DOHH2 (cell line): ENCODE results near the gene GPR62.

Experiments used
- H3F3A ChIP-seq: fragments of 200-600 bp; sonication (generic), shearing (Covaris generic); 2 replicates; pipeline ENCODE4 v1.6.0; 2016; ENCODE audit warnings: antibody characterized with exemption, mild to moderate bottlenecking; ENCODE audit not compliant: control insufficient read depth, insufficient read depth
- H3K27ac ChIP-seq: fragments of 200-600 bp; sonication (generic); 2 replicates; pipeline ENCODE4 v1.5.1; 2014; ENCODE audit warnings: low read depth, mild to moderate bottlenecking, low read length, moderate library complexity
- H3K27me3 ChIP-seq: fragments of 200-600 bp; sonication (generic); 2 replicates; pipeline ENCODE4 v1.6.1; 2014; ENCODE audit warnings: mild to moderate bottlenecking, low read length, mixed read lengths; ENCODE audit not compliant: control insufficient read depth
- H3K36me3 ChIP-seq: fragments of 200-600 bp; sonication (generic); 2 replicates; pipeline ENCODE4 v1.6.1; 2014; ENCODE audit warnings: mild to moderate bottlenecking, low read length, moderate library complexity, mixed read lengths; ENCODE audit not compliant: control insufficient read depth
- H3K4me1 ChIP-seq: fragments of 200-600 bp; sonication (generic); 2 replicates; pipeline ENCODE4 v1.6.1; 2014; ENCODE audit warnings: mild to moderate bottlenecking, low read length, mixed read lengths; ENCODE audit not compliant: control insufficient read depth
- H3K4me2 ChIP-seq: fragments of 200-600 bp; sonication (generic); 2 replicates; pipeline ENCODE4 v1.6.0; 2014; ENCODE audit warnings: mild to moderate bottlenecking, low read length, moderate library complexity
- H3K4me3 ChIP-seq: fragments of 200-600 bp; sonication (generic); 2 replicates; pipeline ENCODE4 v1.5.1; 2014; ENCODE audit warnings: mild to moderate bottlenecking, low read length, mixed read lengths
- H3K79me2 ChIP-seq: fragments of 200-600 bp; sonication (generic); 2 replicates; pipeline ENCODE4 v1.6.1; 2014; ENCODE audit warnings: mild to moderate bottlenecking, low read length, mixed read lengths; ENCODE audit not compliant: control insufficient read depth
- H3K9me2 ChIP-seq: fragments of 200-600 bp; sonication (generic); replicated peaks from 2 replicates; pipeline ENCODE4 v1.6.1; 2014; ENCODE audit warnings: mild to moderate bottlenecking, low read length, mixed read lengths; ENCODE audit not compliant: control insufficient read depth
- H3K9me3 ChIP-seq: fragments of 200-600 bp; sonication (generic); 2 replicates; pipeline ENCODE4 v1.6.1; 2014; ENCODE audit warnings: antibody characterized with exemption, low read length, mixed read lengths; ENCODE audit not compliant: control insufficient read depth, insufficient read depth
- H4K20me1 ChIP-seq: fragments of 200-600 bp; sonication (generic); 2 replicates; pipeline ENCODE4 v1.6.0; 2014; ENCODE audit warnings: low read depth, mild to moderate bottlenecking, antibody characterized with exemption, low read length, moderate library complexity; ENCODE audit not compliant: control insufficient read depth, insufficient read depth
- CTCF ChIP-seq: fragments of 200-600 bp; sonication (generic); IDR thresholded peaks from one replicate; pipeline ENCODE4 v1.5.1; 2014; ENCODE audit warnings: antibody characterized with exemption, mild to moderate bottlenecking, low read depth, low read length; ENCODE audit not compliant: poor library complexity, severe bottlenecking
- EZH2phosphoT487 ChIP-seq: fragments of 200-600 bp; sonication (generic); IDR thresholded peaks from 2 replicates; pipeline ENCODE4 v1.6.1; 2017; ENCODE audit warnings: borderline replicate concordance, mild to moderate bottlenecking, antibody characterized with exemption, low read length, moderate library complexity, mixed read lengths

The GPR62 gene

GRCh38 chr3:51998774-51999173, 43.6 kb downstream of the GPR62 start:
- H3K9me3 ChIP-seq = no peaks in the 10 kb centered on the region
- no peak overlapping the region for H3K4me3 ChIP-seq

GRCh38 chr3:51999846-52000245, 44.7 kb downstream of the GPR62 start:
- Histone ChIP-seq H3K4me2 (no peak overlapping the region), H3K36me3 (peaks cover 8% of the 10 kb centered on the region), H3K4me3 (no peak overlapping the region), H3K27ac (no peak overlapping the region), H3K27me3 (peaks cover 10% of the 10 kb centered on the region), H3K9me2 (no peaks in the 10 kb centered on the region), H3F3A (peaks cover 7% of the 10 kb centered on the region), H3K9me3 (no peaks in the 10 kb centered on the region), H3K79me2 (peaks cover 9% of the 10 kb centered on the region), H4K20me1 (0 out of 2 replicates have a peak, but pooled peaks cover under 1% of the 10 kb centered on the region), H3K4me1 (peaks cover 15% of the 10 kb centered on the region)
- TF ChIP-seq EZH2phosphoT487 = no peak
- no peak for TF ChIP-seq CTCF

More at GRCh38 chr3:51998774-51999173, 43.6 kb downstream of the GPR62 start:
- Histone ChIP-seq H3F3A (peaks cover 17% of the 10 kb centered on the region), H3K27me3 (peaks cover 10% of the 10 kb centered on the region), H3K27ac (no peak overlapping the region), H3K4me1 (peaks cover 26% of the 10 kb centered on the region), H3K9me2 (no peaks in the 10 kb centered on the region), H3K79me2 (peaks cover 20% of the 10 kb centered on the region), H3K36me3 (peaks cover 19% of the 10 kb centered on the region), H3K4me2 (no peak overlapping the region), H4K20me1 (peaks cover 5% of the 10 kb centered on the region; the same call in 1 of the 2 replicates)
- no peak for TF ChIP-seq EZH2phosphoT487
- TF ChIP-seq CTCF = no peak

- H3K9me3 ChIP-seq = no peaks in the 10 kb centered on the region
- peaks cover 10% of the 10 kb centered on the region for H3K4me1 ChIP-seq
- peak overlapping the region; percentile 28; the same call in 1 of the 2 replicates for H3K4me2 ChIP-seq
Measured at GRCh38 chr3:52001443-52001974, 46.3 kb downstream of the GPR62 start.

More at GRCh38 chr3:52001443-52001974, 46.3 kb downstream of the GPR62 start:
- Histone ChIP-seq H4K20me1 (no peaks in the 10 kb centered on the region), H3K79me2 (no peaks in the 10 kb centered on the region), H3K4me3 (no peak overlapping the region), H3K27me3 (peaks cover 14% of the 10 kb centered on the region), H3K9me2 (no peaks in the 10 kb centered on the region), H3K36me3 (no peaks in the 10 kb centered on the region), H3K27ac (no peak overlapping the region), H3F3A (no peaks in the 10 kb centered on the region)
- peak; percentile 99 for TF ChIP-seq CTCF
- no peak for TF ChIP-seq EZH2phosphoT487
